ENCODE results near the gene AFF1.
A peak's percentile ranks its signal among the peaks of the same experiment; 100 is the strongest.

GRCh38 chr4:86895692-86896488, 38.9 kb upstream of the AFF1 start:
- TF ChIP-seq, protein P1, sequence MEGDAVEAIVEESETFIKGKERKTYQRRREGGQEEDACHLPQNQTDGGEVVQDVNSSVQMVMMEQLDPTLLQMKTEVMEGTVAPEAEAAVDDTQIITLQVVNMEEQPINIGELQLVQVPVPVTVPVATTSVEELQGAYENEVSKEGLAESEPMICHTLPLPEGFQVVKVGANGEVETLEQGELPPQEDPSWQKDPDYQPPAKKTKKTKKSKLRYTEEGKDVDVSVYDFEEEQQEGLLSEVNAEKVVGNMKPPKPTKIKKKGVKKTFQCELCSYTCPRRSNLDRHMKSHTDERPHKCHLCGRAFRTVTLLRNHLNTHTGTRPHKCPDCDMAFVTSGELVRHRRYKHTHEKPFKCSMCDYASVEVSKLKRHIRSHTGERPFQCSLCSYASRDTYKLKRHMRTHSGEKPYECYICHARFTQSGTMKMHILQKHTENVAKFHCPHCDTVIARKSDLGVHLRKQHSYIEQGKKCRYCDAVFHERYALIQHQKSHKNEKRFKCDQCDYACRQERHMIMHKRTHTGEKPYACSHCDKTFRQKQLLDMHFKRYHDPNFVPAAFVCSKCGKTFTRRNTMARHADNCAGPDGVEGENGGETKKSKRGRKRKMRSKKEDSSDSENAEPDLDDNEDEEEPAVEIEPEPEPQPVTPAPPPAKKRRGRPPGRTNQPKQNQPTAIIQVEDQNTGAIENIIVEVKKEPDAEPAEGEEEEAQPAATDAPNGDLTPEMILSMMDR (IDR thresholded peaks at IDR 0.05) = peak; percentile 63 to 77 (median 74)
- no peak for TF ChIP-seq POLR2A (IDR thresholded peaks at IDR 0.05)
